HG02981 (cell line): Measurements from ENCODE around the gene TIMP2.
"Not testable (repeated sequence)": the region's sequence is repeated elsewhere in the genome, so short reads cannot be mapped to it uniquely, and the experiment has no call there.

Experiments used
- ATAC-seq: cut with Tn5 transposase; IDR thresholded peaks from one replicate; pipeline ENCODE4 v1.9.1; 2021; ENCODE audit warnings: mild to moderate bottlenecking, moderate library complexity; ENCODE audit not compliant: unreplicated experiment

Gene TIMP2

DNA sequence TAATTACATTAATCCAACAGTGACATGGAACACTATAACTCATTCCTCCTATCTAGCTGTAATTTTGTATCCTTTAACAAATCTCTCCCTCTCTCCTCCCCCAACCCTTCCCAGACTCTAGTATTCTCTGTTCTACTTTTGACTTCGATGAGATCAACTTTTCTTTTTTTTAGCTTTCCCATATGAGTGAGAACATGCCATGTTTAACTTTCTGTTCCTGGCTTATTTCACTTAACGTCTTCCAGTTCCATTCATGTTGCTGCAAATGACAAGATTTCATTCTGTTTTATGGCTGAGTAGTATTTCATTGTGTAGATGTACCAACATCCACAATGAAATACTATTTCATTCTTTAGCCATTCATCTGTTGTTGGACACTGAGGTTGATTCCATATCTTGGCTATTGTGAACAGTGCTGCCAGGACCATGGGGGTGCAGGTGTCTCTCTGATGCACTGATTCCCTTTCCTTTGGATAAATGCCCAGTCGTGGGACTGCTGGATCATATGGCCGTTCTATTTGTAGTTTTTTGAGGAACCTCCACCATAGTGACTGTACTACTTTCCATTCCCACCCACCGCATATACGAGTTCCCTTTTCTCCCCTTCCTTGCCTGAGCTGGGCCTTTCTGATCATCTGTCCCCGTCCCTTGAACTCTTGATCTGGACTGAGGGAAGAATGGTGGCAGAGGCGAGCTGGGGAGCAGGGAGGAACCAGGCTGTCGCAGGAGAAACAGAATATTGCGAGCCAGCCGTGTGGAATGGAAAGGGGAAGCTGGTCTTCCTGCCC, 14.5 kb downstream of the TIMP2 start:
- no peak for ATAC-seq

DNA sequence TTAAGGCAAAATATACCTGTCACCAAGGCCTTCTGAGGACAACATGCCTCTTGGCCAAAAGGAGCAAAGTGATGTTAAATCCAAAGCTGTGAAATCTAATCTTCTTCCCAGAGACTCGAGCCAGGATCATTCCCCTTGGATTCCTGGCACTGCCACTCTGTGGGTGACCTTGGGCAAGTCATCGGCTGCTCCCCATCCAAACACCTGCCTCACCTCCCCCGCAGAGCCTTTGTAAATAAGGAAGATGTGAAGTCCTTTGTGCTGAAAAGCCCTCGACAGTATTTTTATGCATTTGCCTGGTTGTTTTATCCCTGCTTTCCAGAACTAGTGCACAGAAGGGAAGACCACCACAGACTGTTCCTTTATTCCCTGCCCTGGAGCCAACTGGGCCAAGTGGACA, 16.8 kb downstream of the TIMP2 start:
- no peak for ATAC-seq

DNA sequence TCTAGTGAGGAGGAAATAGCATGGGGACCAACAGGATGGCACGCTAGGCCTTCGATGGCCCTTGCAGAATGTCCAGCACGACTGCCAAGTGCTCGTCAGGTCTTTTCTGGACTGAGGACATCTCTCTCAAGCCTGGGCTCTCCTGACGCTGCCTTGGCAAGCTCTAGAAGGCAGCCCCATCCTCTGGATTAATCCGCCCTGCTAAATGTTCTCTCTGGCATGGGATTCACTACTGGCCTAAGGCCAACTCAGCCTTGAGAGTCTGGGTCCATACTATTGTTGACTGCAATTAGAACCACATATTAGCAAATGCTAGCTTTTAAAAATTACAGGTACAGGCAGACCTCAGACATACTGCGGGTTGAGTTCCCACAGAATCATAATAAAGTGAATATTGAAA, 19.6 kb downstream of the TIMP2 start:
- no peak for ATAC-seq

DNA sequence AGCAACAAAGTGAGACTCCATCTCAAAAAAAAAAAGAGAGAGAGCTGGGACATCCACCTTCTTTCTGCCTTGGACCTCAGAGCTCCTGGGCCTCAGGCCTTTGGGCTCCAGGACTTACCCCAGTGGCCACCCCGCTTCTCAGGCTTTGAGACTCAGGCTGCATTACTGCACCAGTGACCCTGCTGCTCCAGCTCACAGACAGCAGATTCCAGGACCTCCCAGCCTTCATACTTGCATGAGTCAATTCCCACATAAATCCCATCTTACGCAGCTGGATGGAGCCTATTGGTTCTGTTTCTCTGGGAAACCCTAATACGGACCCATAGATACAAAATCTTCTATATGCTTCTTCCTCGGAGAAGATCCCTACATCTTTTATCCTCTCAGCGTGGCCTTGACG, 20.1 kb downstream of the TIMP2 start:
- ATAC-seq: no peak

DNA sequence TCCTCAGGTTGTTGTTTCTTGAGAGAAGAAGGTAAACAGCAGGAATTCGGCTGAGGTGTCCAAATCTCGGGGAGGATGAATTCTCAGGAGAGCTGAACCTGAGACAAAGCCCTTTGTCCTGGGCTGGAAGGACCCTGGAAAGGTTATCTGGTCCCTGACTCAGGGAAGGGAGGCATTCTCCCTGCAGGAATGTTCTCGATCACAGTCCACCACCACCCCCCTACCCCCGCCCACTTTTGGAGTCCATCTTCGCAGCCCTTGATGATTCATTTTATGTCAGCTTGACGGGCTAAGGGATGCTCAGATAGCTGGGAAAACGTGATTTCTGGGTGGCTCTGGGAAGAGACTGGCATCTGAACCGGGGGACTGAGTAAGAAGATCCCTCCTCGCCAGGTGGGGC, 20.8 kb downstream of the TIMP2 start:
- ATAC-seq: no peak

DNA sequence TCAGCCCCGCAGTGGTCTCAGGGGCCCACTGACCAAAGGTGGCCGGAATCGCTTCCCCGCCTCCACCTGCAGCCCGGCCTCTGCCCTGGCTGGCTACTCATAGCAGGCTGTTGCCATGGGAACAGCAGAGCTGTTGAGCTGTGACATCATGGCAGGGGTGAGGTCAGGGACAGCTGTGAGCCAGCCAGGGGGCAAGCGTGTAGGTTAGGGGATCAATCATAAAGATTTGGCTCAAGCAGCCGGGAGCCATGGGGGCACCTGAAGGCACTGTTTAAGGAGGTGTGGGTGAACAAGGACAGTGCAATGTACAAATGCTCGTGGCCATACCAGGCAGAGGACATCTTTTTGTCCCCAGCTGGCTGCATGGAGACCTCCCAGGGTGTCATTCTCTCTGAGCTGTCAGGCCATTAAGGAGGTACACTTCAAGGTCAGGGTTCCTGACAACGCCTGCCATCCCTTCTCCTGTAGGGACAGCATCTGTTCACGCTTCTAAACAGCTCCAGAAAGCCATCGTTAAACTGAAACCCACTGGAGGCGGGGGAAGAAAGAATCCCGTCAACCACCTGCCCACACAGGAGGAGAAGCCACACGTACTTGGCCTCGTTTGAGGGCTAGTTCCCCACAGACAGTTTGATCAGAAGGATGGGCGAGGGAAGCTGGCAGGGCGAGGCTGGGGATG, 21.9 kb downstream of the TIMP2 start, which contains the start of gene CEP295NL:
TSS of gene CEP295NL (minus strand) at position 101 of the 679 bp plus-strand sequence. CDS start 1,373 bp downstream, outside the sequence.
- ATAC-seq: no peak

DNA sequence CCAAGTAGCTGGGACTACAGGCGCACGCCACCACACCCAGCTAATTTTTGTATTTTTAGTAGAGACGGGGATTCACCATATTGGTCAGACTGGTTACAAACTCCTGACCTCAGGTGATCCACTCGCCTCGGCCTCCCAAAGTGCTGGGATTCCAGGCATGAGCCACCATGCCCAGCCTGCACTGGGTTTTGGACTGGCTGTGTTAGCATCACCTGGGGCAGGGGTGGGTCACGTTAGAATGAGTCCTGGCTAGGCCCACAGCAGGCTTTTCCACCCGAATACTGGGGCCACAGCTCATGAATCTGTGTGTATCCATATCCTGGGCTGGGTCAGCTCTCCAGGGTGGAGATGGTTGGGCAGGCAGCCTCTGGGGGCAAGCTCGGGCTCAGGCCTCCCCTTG, 23.0 kb downstream of the TIMP2 start:
- ATAC-seq: not testable (repeated sequence)

DNA sequence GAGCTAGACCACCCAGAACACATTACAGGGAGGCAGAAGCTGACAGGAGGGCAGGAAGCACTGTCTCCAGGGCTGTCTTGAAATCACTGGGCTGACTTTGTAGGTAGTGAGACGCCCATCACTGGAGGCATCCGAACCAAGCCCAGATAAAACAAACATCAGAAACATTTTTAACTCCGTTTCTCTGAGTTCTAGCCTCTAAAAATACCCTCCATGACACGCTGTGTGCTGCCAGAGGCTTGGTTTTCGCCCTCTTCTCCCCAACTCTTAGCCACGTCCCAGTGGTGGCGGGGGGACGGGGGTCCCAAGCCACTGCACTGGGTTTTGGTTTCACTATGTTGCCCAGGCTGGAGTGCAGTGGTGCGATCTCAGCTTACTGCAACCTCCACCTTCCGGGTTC, 23.4 kb downstream of the TIMP2 start:
- ATAC-seq: no peak

DNA sequence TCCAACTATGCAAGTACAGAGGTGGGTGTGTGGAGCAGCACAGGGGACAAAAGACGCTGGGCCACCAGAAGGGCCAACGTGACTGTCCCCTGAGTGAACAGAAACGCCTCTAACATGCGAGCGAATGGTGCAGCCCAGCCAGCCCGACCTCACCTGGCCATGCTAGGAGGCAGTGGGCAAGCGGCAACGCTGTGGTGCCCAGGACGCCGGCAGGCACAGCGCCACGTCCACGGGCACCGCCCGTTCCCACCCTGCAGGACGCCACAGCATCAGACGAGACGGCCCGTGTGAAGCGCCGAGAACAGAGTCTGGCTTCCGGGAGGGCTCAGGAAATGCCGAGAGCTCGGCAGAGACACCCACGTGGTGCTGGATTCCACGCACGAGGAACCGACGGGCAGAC, 24.4 kb downstream of the TIMP2 start:
- no peak for ATAC-seq

DNA sequence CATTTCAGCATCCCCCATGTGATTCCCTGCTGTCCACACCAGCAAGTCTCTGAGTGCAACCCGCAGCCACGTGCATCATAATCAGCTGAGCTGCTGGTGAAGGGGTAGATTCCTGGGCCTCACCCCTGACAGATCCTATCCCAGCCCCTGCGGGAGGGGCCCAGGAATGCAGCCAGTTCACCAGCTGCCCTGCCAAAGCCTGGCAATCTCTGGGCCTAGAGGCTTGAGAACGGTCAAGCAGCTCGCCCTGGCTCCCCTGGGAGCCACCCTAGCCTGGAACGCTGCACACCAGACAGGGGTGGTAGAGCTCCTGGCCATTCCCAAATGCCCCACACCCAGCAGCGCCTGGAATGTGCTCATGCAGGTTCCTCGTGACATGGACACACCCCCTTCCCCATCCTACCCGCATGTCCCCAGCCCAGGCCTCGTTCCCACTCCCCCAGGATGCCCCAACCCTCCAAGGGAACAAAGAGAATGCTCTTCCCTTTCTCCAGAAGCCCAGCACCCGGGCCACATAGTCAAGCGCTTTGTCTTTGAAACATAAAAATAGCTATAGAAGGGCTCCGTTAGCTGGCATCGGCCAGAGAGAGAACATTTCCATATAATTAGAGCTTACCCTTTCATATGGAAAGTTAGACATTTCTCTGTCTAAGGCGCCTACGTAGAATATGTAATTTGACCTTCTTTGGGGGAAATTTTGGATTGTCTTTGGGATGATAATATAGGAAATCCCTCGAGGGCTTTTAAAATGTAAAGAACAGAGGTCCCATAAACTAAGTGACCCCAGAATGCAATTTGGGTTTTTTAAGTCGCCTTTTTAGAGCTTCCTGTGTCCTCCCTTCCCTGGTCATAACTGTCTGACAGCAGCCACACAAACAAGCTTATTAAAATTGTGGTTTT, 25.6 kb downstream of the TIMP2 start:
- ATAC-seq: no peak

DNA sequence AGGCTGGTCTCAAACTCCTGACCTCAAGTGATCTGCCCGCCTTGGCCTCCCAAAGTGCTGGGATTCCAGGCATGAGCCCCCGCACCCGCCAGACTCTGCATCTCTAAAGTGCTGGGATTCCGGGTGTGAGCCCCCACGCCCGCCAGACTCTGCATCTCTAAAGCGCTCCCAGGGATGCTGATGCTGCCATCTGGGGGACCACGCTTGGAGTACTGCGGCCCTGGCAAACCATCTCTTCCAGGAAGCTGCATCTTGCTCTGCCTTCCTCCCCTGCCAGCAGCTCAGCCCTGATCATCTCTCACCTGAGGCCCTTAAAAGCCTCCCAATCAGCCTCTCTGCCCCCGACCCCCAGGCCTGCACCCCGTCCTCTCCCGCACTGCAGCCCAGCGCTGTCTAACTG, 26.2 kb downstream of the TIMP2 start:
- no peak for ATAC-seq

DNA sequence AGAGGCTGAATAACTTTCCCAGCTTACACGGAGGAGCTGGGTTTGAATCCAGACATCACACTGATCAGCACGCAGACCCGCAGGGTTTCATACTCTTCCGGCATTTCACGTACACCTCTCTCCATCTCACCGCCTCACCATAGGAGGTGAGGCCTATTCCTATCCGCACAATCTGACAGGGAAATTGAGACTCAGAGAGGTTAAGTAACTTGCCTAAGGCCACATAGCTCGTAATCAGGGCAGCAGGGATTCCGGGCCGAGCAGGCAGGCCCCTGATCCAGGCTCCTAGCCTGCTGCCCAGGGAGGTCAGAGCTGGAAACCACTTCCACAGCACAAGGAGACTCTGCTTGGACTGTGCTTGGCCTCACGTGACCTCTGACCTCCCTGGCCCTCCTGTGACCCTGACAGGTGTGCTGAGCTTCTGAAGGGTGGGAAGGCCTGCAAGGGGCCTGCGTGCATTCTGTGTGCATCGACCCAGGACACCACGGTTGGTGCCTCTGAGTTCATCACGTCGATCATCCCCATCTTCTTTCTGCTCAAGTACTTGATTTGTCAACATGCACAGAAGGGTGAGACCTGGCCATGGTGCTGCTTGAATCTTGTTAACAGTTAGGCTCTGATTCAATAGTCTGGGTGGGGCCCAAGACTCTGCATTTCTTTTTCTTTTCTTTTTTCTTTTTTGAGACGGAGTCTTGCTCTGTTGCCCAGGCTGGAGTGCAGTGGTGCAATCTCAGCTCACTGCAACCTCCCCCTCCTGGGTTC, 26.9 kb downstream of the TIMP2 start:
- ATAC-seq: no peak

DNA sequence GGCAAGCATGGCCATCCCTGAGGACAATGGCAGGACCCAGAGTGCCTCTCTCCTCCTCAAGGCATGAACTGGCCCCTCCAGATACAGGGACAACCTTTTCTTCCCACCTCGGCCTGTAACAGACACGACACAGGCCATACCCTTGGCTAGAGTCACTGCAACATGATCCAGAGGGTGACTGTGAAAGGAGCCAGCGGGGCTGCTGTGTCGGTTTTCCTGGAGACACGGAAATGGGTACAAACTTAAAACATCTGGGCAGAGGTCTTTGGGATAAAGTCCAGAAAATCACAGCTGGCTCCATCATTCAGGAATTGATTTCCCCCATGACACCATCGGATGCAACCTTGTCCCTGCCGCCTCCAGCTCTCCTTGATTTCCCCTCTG, 27.5 kb downstream of the TIMP2 start:
- ATAC-seq: no peak

DNA sequence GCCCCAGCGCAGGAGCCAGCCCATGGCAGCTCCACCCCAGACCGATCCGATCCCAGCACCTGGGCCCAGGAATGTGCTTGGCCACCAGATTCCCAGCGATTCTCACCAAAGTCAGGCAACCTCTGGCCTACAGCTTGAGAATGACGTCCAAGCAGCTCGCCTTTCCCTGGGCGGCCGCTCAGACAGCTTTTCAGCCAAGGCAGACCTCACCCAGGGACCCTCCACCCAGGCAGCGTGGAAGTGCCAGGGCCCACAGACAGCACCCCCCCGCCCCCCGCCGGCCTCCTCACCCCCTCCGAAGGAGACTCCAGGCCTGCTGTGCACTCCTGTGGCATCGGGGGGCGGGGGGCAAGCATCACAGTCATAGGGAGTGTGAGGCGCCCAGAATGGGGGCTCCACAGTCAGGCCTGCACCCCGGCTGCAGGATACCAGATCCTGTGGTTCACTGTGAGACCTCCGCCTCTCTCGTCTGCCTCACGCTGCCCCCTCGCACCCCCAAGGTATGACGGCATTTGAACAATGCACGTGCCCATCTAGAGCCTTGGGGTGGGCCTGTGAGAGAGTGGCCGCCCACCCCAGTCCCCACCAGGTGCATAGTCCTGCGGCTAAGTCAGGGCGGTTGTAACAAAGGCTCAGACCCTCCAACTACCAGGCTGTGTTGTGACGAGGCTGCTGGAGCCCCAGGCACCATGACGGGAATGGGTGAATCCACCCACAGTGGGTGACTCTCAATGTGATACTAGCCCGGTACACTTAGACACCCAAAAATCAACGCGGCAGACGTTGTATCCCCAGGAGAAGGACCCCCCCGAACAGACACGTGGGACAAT, 28.1 kb downstream of the TIMP2 start:
- no peak for ATAC-seq

DNA sequence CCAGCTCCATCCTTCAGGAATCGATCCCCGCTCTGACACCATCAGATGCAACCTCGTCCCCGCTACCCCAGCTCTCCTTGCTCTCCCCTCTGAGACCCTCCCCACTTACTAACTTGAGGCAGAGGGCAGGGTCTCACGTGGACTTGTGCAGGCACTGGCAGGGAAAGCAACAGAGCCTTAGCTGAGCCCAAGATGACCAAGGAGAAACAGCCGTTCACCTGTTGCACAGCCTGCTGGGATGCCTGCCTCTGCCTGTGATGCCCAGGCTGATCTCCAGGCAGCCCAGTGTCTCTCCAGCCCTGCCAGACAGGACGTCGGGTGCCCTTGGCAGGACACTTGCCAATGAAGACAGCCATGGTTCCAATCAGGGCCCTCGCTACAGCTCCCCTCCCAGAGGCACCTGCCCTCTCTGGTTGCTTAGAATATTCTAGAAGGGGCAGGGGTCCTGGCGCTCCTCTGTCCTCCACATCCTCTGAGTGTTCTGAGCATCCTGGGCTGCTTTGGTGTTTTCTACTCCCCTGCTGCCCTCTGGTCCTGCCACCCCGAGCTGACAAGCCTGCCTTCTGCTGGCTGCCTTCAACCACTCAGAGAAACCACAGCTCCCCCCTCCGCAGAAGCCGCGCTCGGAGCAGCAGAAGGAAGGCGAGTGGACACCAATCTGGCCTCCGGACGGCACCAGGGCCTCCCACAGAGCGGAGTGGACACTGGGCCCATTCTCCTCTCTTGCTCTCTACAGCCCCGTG, 28.9 kb downstream of the TIMP2 start:
- no peak for ATAC-seq

DNA sequence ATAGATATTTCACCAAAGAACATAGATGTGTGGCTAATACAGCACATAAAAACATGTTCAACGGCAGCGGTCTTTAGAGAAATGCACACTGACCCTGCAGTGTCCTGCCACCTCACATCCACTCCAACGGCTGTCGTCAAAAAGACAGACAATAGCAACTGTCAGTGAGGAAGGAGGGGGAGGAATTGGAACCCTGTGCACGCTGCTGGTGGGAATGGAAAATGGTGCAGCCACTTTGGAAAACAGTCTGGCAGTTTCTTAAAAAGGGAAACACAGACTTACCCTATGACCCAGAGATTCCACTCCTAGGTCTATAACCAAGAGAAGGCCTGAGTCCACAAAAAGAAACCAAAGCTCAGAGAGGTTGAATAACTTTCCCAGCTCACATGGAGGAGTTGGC, 29.9 kb downstream of the TIMP2 start:
- no peak for ATAC-seq

DNA sequence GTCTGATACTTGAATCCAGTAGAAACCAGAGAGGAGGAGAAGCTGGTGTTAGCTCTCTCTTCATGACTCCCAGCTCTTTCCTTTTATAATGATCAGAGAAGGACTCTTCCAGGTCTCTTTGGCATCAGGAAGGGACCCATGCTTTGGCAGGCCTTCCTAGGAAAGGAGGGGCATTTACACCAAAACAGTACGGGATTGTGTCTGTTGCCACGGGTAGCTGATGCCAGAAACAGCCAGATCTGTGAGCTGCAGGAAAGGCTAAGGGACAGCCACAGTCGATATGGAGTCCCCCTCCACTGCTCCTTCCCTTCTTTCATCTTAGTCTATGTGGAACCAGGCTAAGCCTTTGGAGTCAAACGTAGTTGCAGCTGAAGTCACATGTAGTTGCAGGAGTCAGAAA, 31.5 kb downstream of the TIMP2 start:
- ATAC-seq: no peak

DNA sequence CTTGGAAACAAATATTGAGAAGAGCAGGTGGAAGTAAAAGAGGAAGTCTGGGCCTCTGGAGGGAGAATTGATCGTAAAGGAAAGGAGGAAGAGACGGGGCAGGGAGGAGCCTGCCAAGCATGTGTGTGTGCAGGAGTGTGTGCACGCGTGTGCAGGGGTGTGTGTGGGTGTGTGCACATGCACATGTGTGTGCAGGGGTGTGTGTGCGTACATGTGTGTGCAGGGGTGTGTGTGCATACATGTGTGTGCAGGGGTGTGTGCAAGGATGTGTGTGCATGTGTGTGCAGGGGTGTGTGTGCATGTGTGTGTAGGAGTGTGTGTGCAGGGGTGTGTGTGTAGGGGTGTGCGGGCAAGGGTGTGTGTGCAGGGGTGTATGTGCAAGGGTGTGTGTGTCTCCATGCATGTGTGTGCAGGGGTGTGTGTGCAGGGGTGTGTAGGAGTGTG, 32.2 kb downstream of the TIMP2 start:
- ATAC-seq: no peak

DNA sequence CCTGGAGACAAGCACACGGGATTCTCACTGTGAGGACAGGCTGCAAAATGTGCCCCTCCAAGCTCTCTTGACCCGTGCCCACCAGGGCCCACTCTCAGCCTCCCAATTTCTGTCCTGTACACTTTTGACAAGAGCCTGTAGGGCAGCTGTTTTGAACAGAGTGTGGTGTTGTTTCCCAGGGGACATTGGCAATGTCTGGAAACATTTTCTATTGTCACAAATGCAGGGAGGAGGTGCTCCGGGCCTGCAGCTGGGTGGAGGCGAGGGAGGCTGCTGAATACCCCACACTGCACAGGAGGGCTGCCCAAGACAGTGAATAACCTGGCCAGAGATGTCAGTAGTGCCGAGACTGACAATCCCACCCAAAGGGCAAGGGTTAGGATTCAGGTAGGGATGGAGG, 32.7 kb downstream of the TIMP2 start:
- no peak for ATAC-seq
